Gastrocnemius medialis (tissue), 4 donors: Measurements from ENCODE around the gene ARTN. TPM values are rescaled to one million over a fixed set of nuclear protein-coding genes. Genes with fewer than 3 reads are reported as not detected.
A peak's percentile ranks its signal among the peaks of the same experiment; 100 is the strongest.

Source experiments
- ATAC-seq, 2 donors: fragments of 150-250 bp; one replicate each; pipeline ENCODE4 v1.9.1; 2016
- DNase-seq, 2 donors: peaks; one replicate each; pipeline ENCODE4 v3.0.0-alpha.2; 2019
- H3K27ac ChIP-seq, 4 donors: fragments of 200-600 bp; sonication (generic); 1 replicate in 1 of 4; 2 replicates in 3 of 4; pipeline ENCODE4 v1.5.1; 2016 to 2018; ENCODE audit warnings: mild to moderate bottlenecking in 2 of 4, moderate library complexity in 1 of 4
- H3K27me3 ChIP-seq, 3 donors: fragments of 200-600 bp; sonication (generic) in 2 of 3; 1 replicate in 1 of 3; 2 replicates in 2 of 3; pipeline versions ENCODE4 v1.5.1 to v1.6.0; 2016 to 2019; ENCODE audit warnings: mild to moderate bottlenecking in 1 of 3, moderate library complexity in 1 of 3
- H3K36me3 ChIP-seq, 2 donors: fragments of 200-600 bp; sonication (generic) in 1 of 2; one replicate each; pipeline ENCODE4 v1.5.1; 2017 to 2018
- H3K4me1 ChIP-seq, 2 donors: fragments of 200-600 bp; sonication (generic) in 1 of 2; one replicate each; pipeline ENCODE4 v1.5.1; 2016 to 2017; ENCODE audit warnings: mild to moderate bottlenecking in 2 of 2
- H3K4me3 ChIP-seq, 4 donors: fragments of 200-600 bp; sonication (generic) in 3 of 4; 1 replicate in 1 of 4; 2 replicates in 3 of 4; pipeline ENCODE4 v1.5.1; 2016 to 2019; ENCODE audit warnings: mild to moderate bottlenecking in 2 of 4
- H3K9me3 ChIP-seq, 3 donors: fragments of 200-600 bp; sonication (generic) in 2 of 3; 1 replicate in 1 of 3; 2 replicates in 2 of 3; pipeline ENCODE4 v1.5.1; 2016 to 2019
- POLR2A ChIP-seq, 2 donors: fragments of 450-650 bp; IDR thresholded peaks; one replicate each; pipeline ENCODE4 v1.6.1; 2017; ENCODE audit warnings: antibody characterized with exemption in 2 of 2, mild to moderate bottlenecking in 2 of 2, moderate library complexity in 2 of 2
- in situ Hi-C, 4 donors: fragments of 200-750 bp; cut with MboI; loops; one replicate each; pipeline versions ENCODE4 v1.15.0 to v1.8.0; 2017; ENCODE audit warnings: low sequenced_read_pairs in 4 of 4
- intact Hi-C: fragments of 100-400 bp; cut with DNase I; formaldehyde crosslinking; loops from one replicate; pipeline ENCODE4 v1.15.1; 2023; ENCODE audit warnings: low total_unique reads
- total RNA-seq, 4 donors: library from RNA; depleted of rRNA; stranded (reverse); fragments of >200 nt; gene quantifications; one replicate each; pipeline versions ENCODE4 v1.1.0 to v1.2.3, GENCODE V29; 2016
- TF ChIP-seq, protein P1 (sequence below), 5 experiments: fragments of 450-650 bp in 3 of 5; fragments of 200-600 bp in 2 of 5; sonication (generic) in 2 of 5; IDR thresholded peaks in 4 of 5; conservative IDR thresholded peaks in 1 of 5; 1 replicate in 4 of 5; 2 replicates in 1 of 5; pipeline ENCODE4 v1.5.1; 2016 to 2019; ENCODE audit warnings: antibody characterized with exemption in 5 of 5, mild to moderate bottlenecking in 3 of 5, moderate library complexity in 3 of 5

ARTN gene
- total RNA-seq, 4 donors from 2014 or later, result 0.25 to 1.8 TPM; not detected in 2

DNA sequence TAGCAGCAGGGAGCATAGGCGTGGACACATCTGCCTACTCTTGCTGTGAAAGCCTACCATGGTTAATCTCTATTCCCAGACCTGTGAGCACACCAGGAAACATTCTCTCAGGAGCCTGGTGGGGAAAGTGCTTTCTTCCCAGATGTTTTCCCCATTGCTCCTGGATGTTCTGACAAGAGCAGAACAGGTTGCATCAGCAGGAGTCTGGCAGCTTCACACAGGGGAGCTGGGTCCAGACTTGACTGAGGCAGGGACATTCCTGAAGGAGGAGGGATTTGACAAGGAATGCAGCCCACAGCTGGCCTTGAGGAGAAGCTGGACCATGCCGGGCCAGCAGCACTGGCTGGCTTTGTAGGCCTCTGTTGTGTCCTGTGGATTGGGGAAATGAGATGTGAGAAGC, 21.0 kb upstream of the ARTN start:
- in situ Hi-C loops, result no loop called here
- intact Hi-C loops, result no loop called here
- H3K4me3 ChIP-seq, result no peak overlapping the region
- no peak overlapping the region for H3K27ac ChIP-seq
- H3K36me3 ChIP-seq, result peaks cover 0 to 5% of the 10 kb centered on the region in 2 donors
- H3K4me1 ChIP-seq, result peaks cover 0 to 5% of the 10 kb centered on the region in 2 donors
- ATAC-seq (peak; percentile 31 to 34), DNase-seq (peak in 1 of 2 donors; percentile 33)
- H3K9me3 ChIP-seq, result no peaks in the 10 kb centered on the region
- no peaks in the 10 kb centered on the region for H3K27me3 ChIP-seq
- TF ChIP-seq, protein P1, sequence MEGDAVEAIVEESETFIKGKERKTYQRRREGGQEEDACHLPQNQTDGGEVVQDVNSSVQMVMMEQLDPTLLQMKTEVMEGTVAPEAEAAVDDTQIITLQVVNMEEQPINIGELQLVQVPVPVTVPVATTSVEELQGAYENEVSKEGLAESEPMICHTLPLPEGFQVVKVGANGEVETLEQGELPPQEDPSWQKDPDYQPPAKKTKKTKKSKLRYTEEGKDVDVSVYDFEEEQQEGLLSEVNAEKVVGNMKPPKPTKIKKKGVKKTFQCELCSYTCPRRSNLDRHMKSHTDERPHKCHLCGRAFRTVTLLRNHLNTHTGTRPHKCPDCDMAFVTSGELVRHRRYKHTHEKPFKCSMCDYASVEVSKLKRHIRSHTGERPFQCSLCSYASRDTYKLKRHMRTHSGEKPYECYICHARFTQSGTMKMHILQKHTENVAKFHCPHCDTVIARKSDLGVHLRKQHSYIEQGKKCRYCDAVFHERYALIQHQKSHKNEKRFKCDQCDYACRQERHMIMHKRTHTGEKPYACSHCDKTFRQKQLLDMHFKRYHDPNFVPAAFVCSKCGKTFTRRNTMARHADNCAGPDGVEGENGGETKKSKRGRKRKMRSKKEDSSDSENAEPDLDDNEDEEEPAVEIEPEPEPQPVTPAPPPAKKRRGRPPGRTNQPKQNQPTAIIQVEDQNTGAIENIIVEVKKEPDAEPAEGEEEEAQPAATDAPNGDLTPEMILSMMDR (IDR thresholded peaks at IDR 0.05 in 4 of 5, conservative IDR thresholded peaks at IDR 0.05 in 1 of 5), result no peak
- TF ChIP-seq POLR2A (IDR thresholded peaks at IDR 0.05), result no peak

DNA sequence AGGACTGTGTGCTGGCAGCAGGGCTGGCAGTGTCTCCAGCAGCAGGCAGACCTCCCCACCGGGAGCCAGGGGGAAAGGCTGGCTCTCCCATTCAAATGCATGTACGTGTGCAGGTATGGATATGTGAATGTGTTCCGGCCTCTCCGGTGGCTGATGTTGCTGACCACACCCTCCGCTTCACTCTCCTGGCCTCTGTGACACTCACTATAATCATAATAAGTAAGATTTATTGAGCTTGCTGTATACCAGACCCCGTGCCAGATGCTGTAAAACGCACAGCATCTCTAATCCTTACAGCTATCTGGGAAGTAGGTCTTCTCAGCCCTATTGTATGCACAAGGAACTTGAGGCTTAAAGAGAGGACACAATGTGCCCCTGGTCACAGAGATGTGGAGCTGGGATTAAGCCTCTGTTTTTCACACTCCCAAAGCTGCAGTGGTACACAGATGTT, 20.5 kb upstream of the ARTN start:
- in situ Hi-C loops, result no loop called here
- Histone ChIP-seq H3K27me3 (no peaks in the 10 kb centered on the region), H3K9me3 (no peaks in the 10 kb centered on the region), H3K36me3 (peaks cover 0 to 3% of the 10 kb centered on the region in 2 donors), H3K4me1 (peaks cover 0 to 5% of the 10 kb centered on the region in 2 donors), H3K4me3 (no peak overlapping the region), H3K27ac (no peak overlapping the region)
- DNase-seq (no peak), ATAC-seq (no peak)
- TF ChIP-seq, protein P1 (IDR thresholded peaks at IDR 0.05 in 4 of 5, conservative IDR thresholded peaks at IDR 0.05 in 1 of 5), result no peak
- no peak for TF ChIP-seq POLR2A (IDR thresholded peaks at IDR 0.05)
- intact Hi-C loops, result no loop called here

DNA sequence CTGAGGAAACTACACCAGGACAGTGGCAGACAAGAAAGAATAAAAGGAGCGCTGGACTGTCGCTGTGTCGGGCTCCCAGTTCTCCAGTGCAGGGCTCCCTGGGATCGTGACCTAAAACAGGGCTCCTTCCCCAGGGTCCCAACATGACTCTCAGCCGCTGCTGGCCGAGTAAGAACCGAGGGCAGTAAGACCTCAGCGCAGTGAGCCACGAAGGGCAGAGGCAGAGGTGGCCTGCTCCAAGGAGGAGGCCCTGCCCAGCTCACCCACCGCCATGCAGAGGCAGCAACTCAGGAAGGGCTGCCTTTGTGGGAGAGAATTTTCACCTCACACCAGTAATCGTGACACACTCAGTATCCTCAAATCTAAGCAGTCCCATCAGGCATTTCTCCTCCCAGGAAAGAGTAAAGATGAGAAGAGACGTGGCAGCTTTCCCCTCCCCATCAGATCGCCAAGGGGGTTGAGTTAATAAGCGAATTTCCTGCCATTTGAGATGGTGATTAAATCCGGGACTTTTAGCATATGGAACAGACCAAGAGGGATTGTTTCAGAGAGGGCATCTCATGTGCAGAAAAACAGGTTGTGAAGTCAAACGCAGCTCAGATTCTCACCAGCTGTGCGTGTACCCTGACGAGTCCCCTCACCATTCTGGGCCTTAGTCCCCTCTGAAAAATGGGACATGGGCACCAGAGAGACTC, 19.8 kb upstream of the ARTN start:
- no peak for ATAC-seq
- H3K4me1 ChIP-seq, result peaks cover 0 to 5% of the 10 kb centered on the region in 2 donors
- no peak for DNase-seq
- in situ Hi-C loops (no loop called here), intact Hi-C loops (no loop called here)
- TF ChIP-seq, protein P1 (IDR thresholded peaks at IDR 0.05 in 4 of 5, conservative IDR thresholded peaks at IDR 0.05 in 1 of 5), result no peak
- no peak for TF ChIP-seq POLR2A (IDR thresholded peaks at IDR 0.05)
- peaks cover 0 to 3% of the 10 kb centered on the region in 2 donors for H3K36me3 ChIP-seq
- H3K4me3 ChIP-seq, result no peak overlapping the region
- no peaks in the 10 kb centered on the region for H3K9me3 ChIP-seq
- no peak overlapping the region for H3K27ac ChIP-seq
- H3K27me3 ChIP-seq, result no peaks in the 10 kb centered on the region

DNA sequence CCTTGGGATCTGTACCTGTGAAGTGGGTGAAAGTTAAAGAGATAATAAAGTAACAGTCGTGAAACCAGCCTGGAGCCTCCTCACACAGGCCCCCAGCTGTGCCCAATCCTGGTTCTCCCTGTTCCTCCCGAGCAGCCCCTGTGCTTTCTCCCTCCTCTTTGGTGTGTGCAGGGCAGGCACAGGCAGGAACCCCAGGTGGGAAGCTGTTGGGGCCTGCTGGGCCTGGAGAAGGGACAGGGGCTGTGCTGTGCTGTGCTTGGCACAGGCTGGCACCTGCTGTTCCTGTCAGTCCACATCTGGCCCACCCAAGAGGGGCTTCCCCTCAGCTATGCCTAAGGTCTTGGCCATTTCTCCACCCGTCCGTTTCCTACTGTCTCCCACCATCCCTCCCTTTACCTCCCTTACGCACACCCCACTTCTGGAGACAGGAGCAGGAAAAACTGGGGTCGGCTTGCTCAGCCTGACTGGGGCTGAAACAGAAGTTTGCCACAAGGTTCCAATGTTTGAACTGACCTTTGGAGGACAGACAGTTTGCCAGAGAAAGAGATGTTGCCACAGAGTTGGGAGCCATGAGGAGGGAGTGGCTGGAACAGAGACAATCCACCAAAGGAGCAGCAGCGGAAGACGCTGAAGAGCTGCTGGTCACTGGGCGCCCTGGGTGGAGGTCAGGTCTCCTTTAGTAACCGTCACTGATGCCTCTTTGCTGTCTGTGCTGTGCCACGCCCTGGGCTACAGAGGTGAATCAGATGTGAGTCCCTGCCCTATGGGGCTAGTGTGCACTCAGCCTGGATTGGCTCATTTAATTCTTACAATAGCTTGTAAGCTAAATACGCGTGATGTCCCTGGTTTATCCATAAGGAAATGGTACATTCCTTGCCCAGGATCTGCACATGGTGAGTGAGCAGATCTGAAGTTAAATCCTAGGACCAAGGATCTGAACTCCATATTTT, 18.8 kb upstream of the ARTN start:
- ATAC-seq (peak in 1 of 2 donors; percentile 53), DNase-seq (no peak)
- Histone ChIP-seq H3K9me3 (no peaks in the 10 kb centered on the region), H3K36me3 (peaks cover 0 to 3% of the 10 kb centered on the region in 2 donors), H3K27me3 (no peaks in the 10 kb centered on the region), H3K4me3 (no peak overlapping the region), H3K4me1 (peaks cover 0 to 5% of the 10 kb centered on the region in 2 donors), H3K27ac (no peak overlapping the region)
- TF ChIP-seq, protein P1 (IDR thresholded peaks at IDR 0.05 in 4 of 5, conservative IDR thresholded peaks at IDR 0.05 in 1 of 5), result no peak
- TF ChIP-seq POLR2A (IDR thresholded peaks at IDR 0.05), result no peak
- intact Hi-C loops (no loop called here), in situ Hi-C loops (no loop called here)
